Right ventricle myocardium superior (tissue), 1 donor: ENCODE results near the gene SARS2. TPM values are rescaled to one million over a fixed set of nuclear protein-coding genes. Genes with fewer than 3 reads are reported as not detected.
"Not testable (repeated sequence)": the region's sequence is repeated elsewhere in the genome, so short reads cannot be mapped to it uniquely, and the experiment has no call there.

Experiments
- ATAC-seq: fragments of 200-7000 bp; cut with Tn5 transposase; one replicate; pipeline ENCODE4 v1.9.1; 2020; ENCODE audit warnings: mild to moderate bottlenecking; ENCODE audit not compliant: poor library complexity
- DNase-seq: peaks from one replicate; pipeline ENCODE4 v3.0.0-alpha.2; 2020
- intact Hi-C: fragments of 100-400 bp; cut with DNase I; formaldehyde crosslinking; loops from one replicate; pipeline ENCODE4 v1.11.2; 2022
- total RNA-seq: library from RNA; stranded (reverse); fragmentation: NEBNext Ultra II Directional; extraction: Animal tissue kit (Norgen Biotek cat#: 25700); gene quantifications from one replicate; pipeline ENCODE4 v1.2.1, GENCODE V29; 2021
- donor health status: DM: no; HTN: yes; CAD: no; lungs with severe emphysema.

The SARS2 gene
- total RNA-seq, 1 donor from 2014 or later: 14.5 TPM

DNA sequence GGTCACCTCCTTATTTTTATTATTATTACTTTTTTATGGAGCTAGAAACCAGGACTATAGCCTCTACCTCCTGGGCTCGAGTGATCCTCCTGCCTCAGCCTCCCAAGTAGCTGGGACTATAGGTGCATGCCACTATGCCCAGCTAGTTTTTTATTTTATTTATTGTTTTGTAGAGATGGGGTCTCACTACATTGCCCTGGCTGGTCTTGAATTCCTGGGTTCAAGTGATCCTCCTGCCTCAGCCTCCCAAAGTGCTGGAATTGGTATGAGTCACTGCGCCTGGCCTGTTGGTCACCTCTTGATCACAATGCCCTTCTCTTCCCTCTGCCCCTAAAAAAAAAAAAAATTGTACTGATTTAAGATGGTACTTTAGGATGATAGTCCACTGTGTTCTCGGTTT, 20.6 kb upstream of the SARS2 start:
- ATAC-seq (no peak), DNase-seq (no peak)
- intact Hi-C loops: loop anchor here (5.0 kb wide), 1 partner anchor 409 kb away; no protein-coding TSS in a partner anchor

- intact Hi-C loops: loop anchor here (5.0 kb wide), 1 partner anchor 407 kb away; no protein-coding TSS in a partner anchor
- DNase-seq (peak; percentile 92), ATAC-seq (peak; percentile 95)
These were observed 19.2 kb upstream of the SARS2 start for GRCh38 chr19:38949580-38950367.

DNA sequence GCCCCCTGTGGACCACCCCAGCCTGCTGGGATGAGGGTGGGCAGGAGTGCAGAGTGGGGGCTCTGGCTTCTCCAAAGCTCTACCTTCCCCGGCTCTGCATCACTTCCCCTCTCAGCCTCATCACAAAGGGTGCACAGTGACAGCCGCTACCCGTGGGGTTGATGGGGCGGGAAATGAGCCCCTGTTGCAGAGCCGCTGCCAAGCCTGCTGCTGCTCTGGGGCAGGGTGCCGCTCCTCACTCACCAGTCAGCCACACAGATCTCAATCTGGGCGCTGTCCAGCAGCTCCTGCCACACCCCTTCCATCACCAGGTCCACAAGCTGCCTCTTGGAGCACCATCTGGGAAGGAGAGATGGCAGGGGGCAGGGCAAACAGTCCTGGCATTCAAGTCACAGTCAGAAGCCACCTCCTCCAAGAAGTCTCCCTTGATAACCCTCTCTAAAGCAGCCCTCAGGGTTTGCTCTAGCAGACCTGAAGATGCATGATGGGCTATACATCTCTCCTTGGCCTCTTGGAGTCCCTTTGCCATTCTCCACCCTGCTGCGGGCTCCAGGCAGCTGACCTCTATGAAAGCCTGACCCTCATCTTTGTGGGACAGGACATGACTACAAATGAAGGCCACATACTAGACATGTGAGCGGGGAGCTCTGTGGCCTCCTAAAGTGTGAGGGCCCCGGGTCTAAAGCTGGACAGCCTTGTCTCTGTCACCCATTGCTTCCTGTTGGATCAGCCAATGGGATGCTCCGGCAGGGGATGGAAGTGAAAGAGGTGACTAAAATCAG, 15.9 kb upstream of the SARS2 start:
- ATAC-seq: no peak
- DNase-seq: no peak
- intact Hi-C loops: no loop called here

DNA sequence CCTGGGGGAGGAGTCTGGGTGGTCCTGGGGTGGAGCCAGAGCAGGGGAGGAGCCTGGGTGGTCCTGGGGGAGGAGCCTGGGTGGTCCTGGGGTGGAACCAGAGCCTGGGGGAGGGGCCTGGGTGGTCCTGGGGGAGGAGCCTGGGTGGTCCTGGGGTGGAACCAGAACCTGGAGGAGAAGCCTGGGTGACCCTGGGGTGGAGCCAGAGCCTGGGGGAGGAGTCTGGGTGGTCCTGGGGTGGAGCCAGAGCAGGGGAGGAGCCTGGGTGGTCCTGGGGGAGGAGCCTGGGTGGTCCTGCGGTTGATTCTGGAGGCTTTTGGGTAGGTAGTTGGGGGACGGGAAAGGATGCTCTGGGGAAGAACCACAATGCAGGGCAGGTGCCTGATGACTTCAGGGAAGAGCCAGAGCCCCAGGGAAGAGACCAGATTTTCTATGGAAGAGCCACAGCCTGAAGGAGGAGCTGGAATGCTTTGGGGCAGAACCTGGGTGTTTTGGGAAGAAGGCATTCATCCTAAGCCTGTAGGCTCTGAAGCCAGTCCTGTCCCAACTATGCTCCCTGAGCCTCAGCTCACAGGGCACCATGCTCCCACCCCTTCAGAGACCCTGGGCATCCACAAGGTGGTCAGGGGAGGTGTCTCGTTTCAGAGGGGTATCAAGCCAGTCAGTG, 15.1 kb upstream of the SARS2 start:
- intact Hi-C loops: no loop called here
- ATAC-seq (no peak), DNase-seq (no peak)

GRCh38 chr19:38944981-38945506, 14.5 kb upstream of the SARS2 start:
- DNase-seq (no peak), ATAC-seq (no peak)
- intact Hi-C loops: no loop called here

DNA sequence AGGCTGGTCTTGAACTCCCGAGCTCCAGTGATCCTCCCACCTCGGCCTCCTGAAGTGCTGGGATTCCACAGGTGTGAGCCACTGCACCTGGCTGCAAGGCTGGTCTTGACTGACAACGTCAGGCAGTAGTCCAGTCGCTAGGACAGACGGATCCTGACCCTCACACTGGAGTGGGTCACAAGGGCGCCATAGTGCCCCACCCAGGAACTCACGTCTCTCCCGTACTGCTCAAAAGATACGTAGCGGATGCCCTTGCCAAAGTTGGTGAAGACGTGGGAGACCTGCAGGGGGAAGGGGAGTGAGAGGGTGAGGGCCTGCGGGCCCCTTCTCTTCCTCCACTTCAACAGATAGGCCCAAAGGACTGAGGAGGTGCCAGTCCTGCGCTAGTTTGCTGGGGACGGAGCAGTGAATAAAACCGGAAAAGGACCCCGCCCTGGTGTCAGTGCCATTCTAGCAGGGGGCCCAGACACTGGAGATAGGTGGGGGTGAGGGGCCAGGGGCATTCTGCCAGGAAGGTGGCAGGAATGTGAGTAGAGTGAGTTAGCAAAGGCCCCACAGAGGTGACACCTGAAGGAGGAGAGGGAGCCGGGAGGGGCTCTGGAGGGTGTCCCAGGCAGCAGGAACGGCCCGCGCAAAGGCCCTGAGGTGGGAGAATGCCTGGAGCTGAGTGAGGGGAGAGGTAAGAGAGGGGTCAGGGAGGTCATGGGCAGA, 12.1 kb upstream of the SARS2 start:
- ATAC-seq (no peak), DNase-seq (no peak)
- intact Hi-C loops: no loop called here

GRCh38 chr19:38941979-38942378, 11.4 kb upstream of the SARS2 start:
- ATAC-seq: no peak
- intact Hi-C loops: no loop called here
- DNase-seq: no peak

DNA sequence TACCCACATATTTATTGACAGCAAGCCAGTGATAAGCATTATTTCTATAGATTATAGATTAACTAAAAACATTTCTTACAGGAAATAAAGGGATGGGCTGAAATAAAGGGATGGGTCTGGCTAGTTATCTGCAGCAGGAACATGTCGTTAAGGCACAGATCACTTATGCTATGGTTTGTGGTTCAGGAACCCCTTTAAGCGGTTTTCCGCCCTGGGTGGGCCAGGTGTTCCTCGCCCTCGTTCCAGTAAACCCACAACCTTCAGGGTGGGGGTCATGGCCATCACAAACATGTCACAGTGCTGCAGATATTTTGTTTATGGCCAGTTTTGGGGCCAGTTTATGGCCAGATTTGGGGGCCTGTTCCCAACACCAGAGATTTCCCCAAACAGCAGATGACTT, 10.9 kb upstream of the SARS2 start:
- intact Hi-C loops, DNase-seq, ATAC-seq: not testable (repeated sequence)

DNA sequence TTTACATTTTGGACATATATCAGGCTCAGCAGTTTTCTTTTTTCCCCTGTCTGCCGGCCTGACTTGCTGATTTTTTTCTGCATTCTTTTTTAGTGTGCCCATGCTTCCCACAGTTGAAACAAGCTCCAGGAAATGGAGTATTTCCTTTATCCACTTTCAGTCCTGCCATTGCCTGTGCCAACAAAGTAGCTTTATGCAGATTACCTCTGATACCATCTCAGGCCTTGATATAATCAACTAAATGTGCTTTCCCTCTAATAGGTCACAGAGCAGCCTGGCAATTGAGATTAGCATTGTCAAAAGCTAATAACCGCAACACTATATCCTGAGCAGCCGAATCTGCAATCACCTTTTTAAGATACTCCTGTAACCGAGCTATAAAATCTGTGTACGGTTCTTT, 9.4 kb upstream of the SARS2 start:
- intact Hi-C loops: loop anchor here (10.0 kb wide), 1 partner anchor 325 kb away; the partner anchor contains the start of genes EIF3K and MAP4K1
- ATAC-seq: no peak
- no peak for DNase-seq

GRCh38 chr19:38933544-38933943, 3.0 kb upstream of the SARS2 start:
- no peak for ATAC-seq
- intact Hi-C loops: loop anchor here (10.0 kb wide), 1 partner anchor 319 kb away; the partner anchor contains the start of genes EIF3K and MAP4K1
- no peak for DNase-seq

DNA sequence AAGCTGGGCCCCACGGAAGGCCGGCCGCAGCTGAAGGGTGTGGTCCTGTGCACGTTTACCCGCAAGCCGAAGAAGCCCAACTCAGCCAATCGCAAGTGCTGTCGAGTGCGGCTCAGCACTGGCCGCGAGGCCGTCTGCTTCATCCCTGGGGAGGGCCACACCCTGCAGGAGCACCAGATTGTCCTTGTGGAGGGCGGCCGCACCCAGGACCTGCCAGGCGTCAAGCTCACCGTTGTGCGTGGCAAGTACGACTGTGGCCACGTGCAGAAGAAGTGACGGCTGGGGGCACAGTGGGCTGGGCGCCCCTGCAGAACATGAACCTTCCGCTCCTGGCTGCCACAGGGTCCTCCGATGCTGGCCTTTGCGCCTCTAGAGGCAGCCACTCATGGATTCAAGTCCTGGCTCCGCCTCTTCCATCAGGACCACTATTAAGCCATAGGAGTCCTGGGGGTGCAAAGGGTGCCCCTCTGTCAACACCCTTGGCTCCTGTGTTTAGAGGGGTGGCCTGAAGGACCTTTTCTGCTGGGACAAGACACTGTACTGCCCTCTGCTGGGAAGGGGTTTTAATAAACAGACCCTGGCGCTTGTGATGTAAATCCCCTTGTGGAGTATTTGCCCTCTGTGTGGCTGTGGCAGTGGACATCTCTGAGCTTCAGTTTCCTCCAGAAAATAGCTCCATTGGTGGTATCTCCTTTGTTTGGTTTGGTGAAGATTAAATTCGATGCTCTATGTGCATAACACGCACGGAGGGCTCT, 2.0 kb upstream of the SARS2 start:
- ATAC-seq: no peak
- no peak for DNase-seq
- intact Hi-C loops: loop anchor here (10.0 kb wide), 1 partner anchor 318 kb away; the partner anchor contains the start of genes EIF3K and MAP4K1

DNA sequence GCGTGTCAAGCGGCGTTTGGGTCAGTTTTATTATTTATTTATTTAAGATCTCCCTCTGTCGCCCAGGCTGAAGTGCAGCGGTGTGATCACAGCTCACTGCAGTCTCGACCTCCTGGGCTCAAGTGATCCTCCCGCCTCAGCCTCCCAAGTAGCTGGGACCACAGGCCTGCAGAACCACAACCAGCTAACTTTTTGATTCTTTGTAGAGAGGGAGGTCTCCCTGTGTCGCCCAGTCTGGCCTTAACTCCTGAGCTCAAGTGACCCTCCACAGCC, 894 bp upstream of the SARS2 start:
- intact Hi-C loops: loop anchor here (10.0 kb wide), 1 partner anchor 317 kb away; the partner anchor contains the start of genes EIF3K and MAP4K1
- DNase-seq (no peak), ATAC-seq (no peak)

DNA sequence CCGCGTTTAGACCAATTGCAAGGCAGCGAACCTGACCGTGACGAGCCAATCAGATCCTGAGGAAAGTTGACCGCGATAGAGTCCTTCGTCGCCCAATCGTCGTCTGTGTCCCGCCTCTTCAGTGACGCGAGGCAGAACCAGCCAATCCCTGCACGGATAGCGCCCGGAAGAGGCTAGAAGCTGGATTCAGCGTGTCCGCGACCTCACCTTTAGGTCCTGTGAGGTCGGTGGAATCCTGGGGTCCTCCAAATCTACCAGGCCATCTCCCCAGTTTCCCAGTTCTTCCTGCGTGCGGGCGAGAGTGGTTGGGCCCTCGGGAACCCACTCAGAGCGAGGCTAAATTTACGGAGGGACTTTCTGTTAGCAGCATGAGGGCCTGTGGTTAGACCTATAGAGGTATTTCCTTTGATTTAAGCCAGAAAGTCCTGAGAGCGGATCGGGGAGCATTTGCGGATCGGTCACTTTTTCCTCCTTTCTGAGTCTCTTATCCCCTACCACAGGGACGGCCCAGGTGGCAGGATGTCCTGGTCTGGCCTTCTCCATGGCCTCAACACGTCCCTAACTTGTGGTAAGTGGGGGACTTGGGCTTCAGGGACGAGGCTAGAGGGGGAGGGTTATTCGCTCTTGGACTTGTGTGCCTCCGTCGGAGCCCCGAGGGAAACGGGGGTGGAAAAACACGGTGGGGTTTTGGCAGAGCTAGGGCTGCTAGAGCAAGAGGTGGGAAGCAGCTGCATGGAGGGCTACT, 385 bp upstream of the SARS2 start, which contains the start of gene MRPS12:
Gene MRPS12 (plus strand): TSS at position 169 of the 745 bp plus-strand sequence. CDS start 351 bp downstream, at position 520.
- intact Hi-C loops: loop anchor here (10.0 kb wide), 1 partner anchor 316 kb away; the partner anchor contains the start of genes EIF3K and MAP4K1
- peak; percentile 97 for ATAC-seq
- peak; percentile 99 for DNase-seq

- DNase-seq: no peak
- ATAC-seq: no peak
- intact Hi-C loops: loop anchor here (10.0 kb wide), 1 partner anchor 524 kb away; the partner anchor contains the start of gene FAM98C
These were observed 2.1 kb downstream of the SARS2 start for GRCh38 chr19:38928391-38929001.

DNA sequence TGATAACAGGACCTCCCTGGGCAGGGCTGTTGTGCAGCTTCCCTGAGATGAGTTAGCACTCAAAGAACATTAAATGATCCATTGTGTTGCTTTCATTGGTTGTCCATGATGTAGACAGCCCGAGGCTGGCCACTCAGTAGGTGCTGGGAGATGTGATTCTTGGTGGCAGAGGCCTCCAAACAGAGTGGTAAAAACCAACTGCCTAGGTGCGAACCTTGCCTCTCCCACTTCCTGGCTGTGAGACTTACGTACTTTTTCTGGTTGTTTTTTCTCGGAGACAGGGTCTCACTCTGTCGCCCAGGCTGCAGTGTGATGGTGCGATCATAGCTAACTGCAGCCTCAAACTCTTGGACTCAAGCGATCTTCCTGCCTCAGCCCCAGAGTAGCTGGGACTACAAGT, 6.2 kb downstream of the SARS2 start:
- ATAC-seq (no peak), DNase-seq (no peak)
- intact Hi-C loops: loop anchor here (10.0 kb wide), 1 partner anchor 520 kb away; the partner anchor contains the start of gene FAM98C

DNA sequence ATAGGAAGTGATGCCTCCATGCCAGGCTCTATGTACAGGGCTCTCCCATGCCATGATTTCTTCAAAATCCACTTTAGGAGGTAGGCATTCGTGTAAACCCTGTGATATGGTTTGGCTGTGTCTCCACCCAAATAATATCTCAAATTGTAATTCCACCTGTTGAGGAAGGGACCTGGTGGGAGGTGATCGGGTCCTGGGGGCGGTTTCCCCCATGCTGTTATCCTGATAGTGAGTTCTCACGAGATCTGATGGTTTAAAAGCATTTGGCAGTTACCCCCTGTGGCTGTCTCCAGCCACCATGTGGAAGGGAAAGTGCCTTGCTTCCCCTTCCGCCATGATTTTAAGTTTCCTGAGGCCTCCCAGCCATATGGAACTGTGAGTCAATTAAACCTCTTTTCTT, 8.1 kb downstream of the SARS2 start:
- intact Hi-C loops: loop anchor here (10.0 kb wide), 1 partner anchor 518 kb away; the partner anchor contains the start of gene FAM98C
- ATAC-seq (no peak), DNase-seq (no peak)
